ENCODE data around the gene PARVA. TPM values are rescaled to one million over a fixed set of nuclear protein-coding genes. Genes with fewer than 3 reads are reported as not detected.

The PARVA gene
- total and polyA plus RNA-seq, 2 donors (not counting 1 experiment from before 2014, with no cell fraction given) = 27.7 to 195 TPM

DNA sequence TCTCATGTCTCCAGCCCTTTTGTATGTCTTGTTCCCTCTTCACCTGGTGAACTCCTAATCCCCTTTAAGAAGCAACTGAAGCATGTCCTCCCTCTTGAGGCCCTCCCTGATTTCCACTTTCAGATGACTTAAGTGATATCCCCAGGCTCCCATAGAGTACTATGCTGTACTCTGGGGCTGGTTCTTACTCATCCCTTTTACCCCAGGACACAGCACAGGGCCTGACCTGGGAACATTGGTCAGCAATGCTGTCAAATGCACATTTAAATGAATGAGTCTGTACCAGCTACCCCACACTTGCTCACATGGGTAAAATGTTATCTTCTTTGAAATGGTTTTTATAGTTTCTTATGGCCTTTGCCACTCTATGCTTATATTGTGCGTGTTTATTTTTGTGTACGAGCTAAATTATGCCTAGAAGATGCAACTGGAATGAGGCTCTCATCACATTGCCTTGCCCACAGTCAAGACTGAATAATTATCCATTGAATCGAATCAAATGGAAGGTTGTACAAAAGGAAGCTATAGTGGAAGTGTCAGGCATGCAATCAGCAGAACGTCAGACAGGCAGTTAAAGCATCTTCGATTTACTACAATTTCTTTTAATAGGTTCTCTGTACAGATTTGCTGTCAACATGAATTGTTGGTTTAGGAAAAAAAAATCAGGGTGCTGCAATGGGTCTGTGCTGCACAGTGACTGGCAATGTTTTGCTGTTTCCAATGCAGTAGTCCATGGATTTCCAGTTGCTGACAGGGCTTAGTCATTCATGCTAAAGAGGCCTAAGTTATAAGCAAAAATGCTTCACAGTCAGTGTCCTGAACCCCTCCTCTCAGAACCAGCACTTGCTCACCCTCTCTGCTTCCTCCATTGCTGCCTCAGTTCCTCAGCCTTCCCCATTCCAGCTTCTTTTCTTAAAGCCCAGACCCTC is 79.5 kb downstream of the PARVA start:
- Histone ChIP-seq H3K4me2 (ENCODE audit: extremely low read depth, insufficient read depth, low read length) (peak overlapping the region; percentile 5), H3K27me3 (ENCODE audit: control insufficient read depth, insufficient read depth, low read length) (no peaks in the 10 kb centered on the region), H3K36me3 (ENCODE audit: control insufficient read depth, insufficient read depth, low read length) (no peaks in the 10 kb centered on the region), H3K9ac (ENCODE audit: insufficient read depth, low read length) (no peak overlapping the region), H3K9me3 (ENCODE audit: control insufficient read depth, insufficient read depth, low read depth, low read length) (no peaks in the 10 kb centered on the region), H2AFZ (ENCODE audit: low read length) (no peak overlapping the region), H3K4me1 (ENCODE audit: control insufficient read depth, extremely low read depth, insufficient read depth, low read length) (peaks cover 37% of the 10 kb centered on the region), H4K20me1 (ENCODE audit: control insufficient read depth, extremely low read depth, insufficient read depth, low read length) (no peaks in the 10 kb centered on the region), H3K79me2 (ENCODE audit: control insufficient read depth, insufficient read depth, low read length) (peaks cover 38% of the 10 kb centered on the region), H3K4me3 (replicated peaks in 1 of 4; ENCODE audit: control extremely low read depth in 1 of 4, insufficient read depth in 1 of 4, low read depth in 3 of 4, low read length in 4 of 4) (no peak overlapping the region), H3K27ac (ENCODE audit: insufficient read depth, low read length) (peak overlapping the region; percentile 66)
- no peak for TF ChIP-seq EZH2 (IDR thresholded peaks at IDR 0.05; ENCODE audit: low read length, missing control alignments)
- TF ChIP-seq, protein P1, sequence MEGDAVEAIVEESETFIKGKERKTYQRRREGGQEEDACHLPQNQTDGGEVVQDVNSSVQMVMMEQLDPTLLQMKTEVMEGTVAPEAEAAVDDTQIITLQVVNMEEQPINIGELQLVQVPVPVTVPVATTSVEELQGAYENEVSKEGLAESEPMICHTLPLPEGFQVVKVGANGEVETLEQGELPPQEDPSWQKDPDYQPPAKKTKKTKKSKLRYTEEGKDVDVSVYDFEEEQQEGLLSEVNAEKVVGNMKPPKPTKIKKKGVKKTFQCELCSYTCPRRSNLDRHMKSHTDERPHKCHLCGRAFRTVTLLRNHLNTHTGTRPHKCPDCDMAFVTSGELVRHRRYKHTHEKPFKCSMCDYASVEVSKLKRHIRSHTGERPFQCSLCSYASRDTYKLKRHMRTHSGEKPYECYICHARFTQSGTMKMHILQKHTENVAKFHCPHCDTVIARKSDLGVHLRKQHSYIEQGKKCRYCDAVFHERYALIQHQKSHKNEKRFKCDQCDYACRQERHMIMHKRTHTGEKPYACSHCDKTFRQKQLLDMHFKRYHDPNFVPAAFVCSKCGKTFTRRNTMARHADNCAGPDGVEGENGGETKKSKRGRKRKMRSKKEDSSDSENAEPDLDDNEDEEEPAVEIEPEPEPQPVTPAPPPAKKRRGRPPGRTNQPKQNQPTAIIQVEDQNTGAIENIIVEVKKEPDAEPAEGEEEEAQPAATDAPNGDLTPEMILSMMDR (conservative IDR thresholded peaks at IDR 0.05 in 1 of 2, IDR thresholded peaks at IDR 0.05 in 1 of 2; ENCODE audit: low read depth in 1 of 2, low read length in 2 of 2) = no peak
- peak; percentile 65 to 73 for DNase-seq (ENCODE audit: low read depth in 2 of 2)

DNA sequence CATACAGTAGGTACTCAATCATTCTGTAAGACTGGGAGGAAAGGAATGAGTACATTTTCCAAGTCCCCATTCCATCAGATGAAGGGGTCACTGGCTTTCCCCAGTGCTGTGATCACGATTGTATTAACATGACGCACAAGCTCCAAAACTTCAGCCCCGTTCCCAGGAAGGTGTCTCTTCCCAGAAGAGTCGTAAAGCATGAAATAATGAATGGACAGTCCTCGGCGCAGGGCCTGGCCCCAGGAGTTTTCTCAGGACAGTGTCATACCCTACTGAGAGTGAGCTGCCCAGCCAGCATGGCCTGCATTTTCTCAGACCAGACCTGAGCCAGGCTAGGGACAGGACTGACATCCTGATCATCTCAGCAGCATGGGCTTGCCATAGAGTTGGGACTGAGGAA is 80.7 kb downstream of the PARVA start:
- Histone ChIP-seq H4K20me1 (ENCODE audit: control insufficient read depth, extremely low read depth, insufficient read depth, low read length) (no peaks in the 10 kb centered on the region), H3K27me3 (ENCODE audit: control insufficient read depth, insufficient read depth, low read length) (no peaks in the 10 kb centered on the region), H3K4me3 (replicated peaks in 1 of 4; ENCODE audit: control extremely low read depth in 1 of 4, insufficient read depth in 1 of 4, low read depth in 3 of 4, low read length in 4 of 4) (no peak overlapping the region), H3K79me2 (ENCODE audit: control insufficient read depth, insufficient read depth, low read length) (peaks cover 29% of the 10 kb centered on the region), H2AFZ (ENCODE audit: low read length) (no peak overlapping the region), H3K27ac (ENCODE audit: insufficient read depth, low read length) (peak overlapping the region; percentile 2), H3K9ac (ENCODE audit: insufficient read depth, low read length) (no peak overlapping the region), H3K36me3 (ENCODE audit: control insufficient read depth, insufficient read depth, low read length) (no peaks in the 10 kb centered on the region), H3K4me1 (ENCODE audit: control insufficient read depth, extremely low read depth, insufficient read depth, low read length) (peaks cover 37% of the 10 kb centered on the region), H3K4me2 (ENCODE audit: extremely low read depth, insufficient read depth, low read length) (no peak overlapping the region), H3K9me3 (ENCODE audit: control insufficient read depth, insufficient read depth, low read depth, low read length) (no peaks in the 10 kb centered on the region)
- no peak for DNase-seq (ENCODE audit: low read depth in 2 of 2)
- no peak for TF ChIP-seq EZH2 (IDR thresholded peaks at IDR 0.05; ENCODE audit: low read length, missing control alignments)
- TF ChIP-seq, protein P1 (conservative IDR thresholded peaks at IDR 0.05 in 1 of 2, IDR thresholded peaks at IDR 0.05 in 1 of 2; ENCODE audit: low read depth in 1 of 2, low read length in 2 of 2) = no peak

DNA sequence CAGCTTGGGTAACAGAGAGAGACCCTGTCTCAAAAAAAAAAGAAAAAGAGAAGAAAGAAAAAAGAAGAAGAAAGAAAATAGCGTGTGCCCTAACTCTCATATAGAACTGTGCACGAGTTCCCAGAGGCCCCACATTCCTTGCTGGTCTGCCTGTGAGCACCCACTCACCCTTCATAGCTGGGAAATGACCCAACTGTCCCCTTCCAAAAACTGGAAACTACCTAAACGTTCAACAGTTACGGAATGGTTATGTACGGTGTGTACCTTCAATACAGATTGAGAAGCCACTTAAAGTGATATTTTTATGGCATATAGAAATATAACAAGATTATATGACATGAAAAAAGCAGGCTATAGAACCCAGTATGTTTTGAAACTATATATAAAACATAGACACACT is 82.0 kb downstream of the PARVA start:
- H4K20me1 ChIP-seq (ENCODE audit: control insufficient read depth, extremely low read depth, insufficient read depth, low read length) = no peaks in the 10 kb centered on the region

More for the DNA sequence above, 82.0 kb downstream of the PARVA start:
- H2AFZ ChIP-seq (ENCODE audit: low read length) = no peak overlapping the region
- H3K79me2 ChIP-seq (ENCODE audit: control insufficient read depth, insufficient read depth, low read length) = peaks cover 22% of the 10 kb centered on the region
- no peak overlapping the region for H3K4me3 ChIP-seq (replicated peaks in 1 of 4; ENCODE audit: control extremely low read depth in 1 of 4, insufficient read depth in 1 of 4, low read depth in 3 of 4, low read length in 4 of 4)
- peaks cover 33% of the 10 kb centered on the region for H3K4me1 ChIP-seq (ENCODE audit: control insufficient read depth, extremely low read depth, insufficient read depth, low read length)
- no peaks in the 10 kb centered on the region for H3K36me3 ChIP-seq (ENCODE audit: control insufficient read depth, insufficient read depth, low read length)
- no peaks in the 10 kb centered on the region for H3K9me3 ChIP-seq (ENCODE audit: control insufficient read depth, insufficient read depth, low read depth, low read length)
- no peak overlapping the region for H3K9ac ChIP-seq (ENCODE audit: insufficient read depth, low read length)
- H3K27me3 ChIP-seq (ENCODE audit: control insufficient read depth, insufficient read depth, low read length) = no peaks in the 10 kb centered on the region
- TF ChIP-seq, protein P1 (conservative IDR thresholded peaks at IDR 0.05 in 1 of 2, IDR thresholded peaks at IDR 0.05 in 1 of 2; ENCODE audit: low read depth in 1 of 2, low read length in 2 of 2) = no peak
- no peak for TF ChIP-seq EZH2 (IDR thresholded peaks at IDR 0.05; ENCODE audit: low read length, missing control alignments)
- H3K4me2 ChIP-seq (ENCODE audit: extremely low read depth, insufficient read depth, low read length) = no peak overlapping the region
- H3K27ac ChIP-seq (ENCODE audit: insufficient read depth, low read length) = no peak overlapping the region
- no peak for DNase-seq (ENCODE audit: low read depth in 2 of 2)
